Measurements from ENCODE around the gene ASPHD1.

DNA sequence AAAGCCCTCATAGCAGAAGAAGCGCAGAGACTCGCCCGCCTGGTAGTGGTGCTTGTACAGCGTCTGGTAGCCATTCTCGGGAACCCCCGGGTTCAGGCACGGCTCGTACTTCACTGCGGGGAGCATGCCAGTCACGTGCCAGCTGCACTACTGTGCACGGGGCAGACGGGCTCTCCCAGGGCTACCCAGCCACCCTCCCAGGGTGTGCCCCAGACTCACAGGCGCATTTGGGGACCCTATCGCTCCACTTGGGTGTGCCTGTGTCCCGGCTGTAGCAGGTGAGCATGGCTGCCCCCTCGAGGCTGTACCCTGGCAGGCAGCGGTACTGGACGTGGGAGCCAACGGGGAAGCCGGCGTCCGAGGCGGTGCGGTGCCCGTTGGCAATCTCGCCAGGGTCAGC lies 27.0 kb upstream of the ASPHD1 start:
- TF ChIP-seq, protein P1, sequence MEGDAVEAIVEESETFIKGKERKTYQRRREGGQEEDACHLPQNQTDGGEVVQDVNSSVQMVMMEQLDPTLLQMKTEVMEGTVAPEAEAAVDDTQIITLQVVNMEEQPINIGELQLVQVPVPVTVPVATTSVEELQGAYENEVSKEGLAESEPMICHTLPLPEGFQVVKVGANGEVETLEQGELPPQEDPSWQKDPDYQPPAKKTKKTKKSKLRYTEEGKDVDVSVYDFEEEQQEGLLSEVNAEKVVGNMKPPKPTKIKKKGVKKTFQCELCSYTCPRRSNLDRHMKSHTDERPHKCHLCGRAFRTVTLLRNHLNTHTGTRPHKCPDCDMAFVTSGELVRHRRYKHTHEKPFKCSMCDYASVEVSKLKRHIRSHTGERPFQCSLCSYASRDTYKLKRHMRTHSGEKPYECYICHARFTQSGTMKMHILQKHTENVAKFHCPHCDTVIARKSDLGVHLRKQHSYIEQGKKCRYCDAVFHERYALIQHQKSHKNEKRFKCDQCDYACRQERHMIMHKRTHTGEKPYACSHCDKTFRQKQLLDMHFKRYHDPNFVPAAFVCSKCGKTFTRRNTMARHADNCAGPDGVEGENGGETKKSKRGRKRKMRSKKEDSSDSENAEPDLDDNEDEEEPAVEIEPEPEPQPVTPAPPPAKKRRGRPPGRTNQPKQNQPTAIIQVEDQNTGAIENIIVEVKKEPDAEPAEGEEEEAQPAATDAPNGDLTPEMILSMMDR (IDR thresholded peaks at IDR 0.05), result no peak
- no peak for TF ChIP-seq POLR2A (IDR thresholded peaks at IDR 0.05)
